Measurements from ENCODE around the gene CELA2B.

- TF ChIP-seq CTCF (IDR thresholded peaks at IDR 0.05) (no peak), POLR2A (IDR thresholded peaks at IDR 0.05) (no peak)
Observed at GRCh38 chr1:15449567-15449966, 26.3 kb upstream of the CELA2B start.
